A549 (cell line): Measurements from ENCODE around the gene LDLRAD4. TPM values are rescaled to one million over a fixed set of nuclear protein-coding genes. Genes with fewer than 3 reads are reported as not detected.

ENCODE experiments used
- ATAC-seq, 2 experiments: fragments of 200-7000 bp in 1 of 2; fragments of >200 bp in 1 of 2; cut with Nextera tagmentation in 1 of 2; cut with Tn5 transposase in 1 of 2; 3 replicates each; pipeline versions ENCODE4 v1.8.0 to v1.9.1; 2018 to 2020; ENCODE audit warnings: mild to moderate bottlenecking in 1 of 2, moderate library complexity in 1 of 2
- CTCF ChIA-PET: fragments of 300-600 bp; sonication (Branson Sonifier 250); formaldehyde crosslinking; extraction: SDS; loops from one replicate; lab custom pipeline; 2021; ENCODE audit warnings: antibody characterized with exemption, inconsistent platforms; lab: Yijun Ruan, JAX
- POLR2A ChIA-PET: fragments of 350-600 bp; formaldehyde crosslinking; extraction: SDS; loops from one replicate; lab custom pipeline; 2021; ENCODE audit warnings: antibody characterized with exemption, inconsistent platforms; lab: Yijun Ruan, JAX
- DNase-seq, 2 experiments: peaks; one replicate each; pipeline versions ENCODE4 v3.0.0 to v3.0.0-alpha.2; 2011 to 2016; ENCODE audit warnings: low read depth in 1 of 2, low spot score in 1 of 2
- FAIRE-seq: peaks from 2 replicates; lab custom pipeline; 2011; peaks lifted over from hg19 to GRCh38; lab: Jason Lieb, UNC
- H3K27ac ChIP-seq, 2 experiments: fragments of >200 bp; sonication (Bioruptor Twin); formaldehyde crosslinking; 3 replicates each; pipeline ENCODE4 v1.5.1; 2016 to 2017
- H3K4me1 ChIP-seq: fragments of >200 bp; sonication (Bioruptor Twin); formaldehyde crosslinking; 3 replicates; pipeline ENCODE4 v1.6.1; 2016
- H3K4me2 ChIP-seq: fragments of >200 bp; sonication (Bioruptor Twin); formaldehyde crosslinking; 3 replicates; pipeline ENCODE4 v1.6.1; 2016
- H3K4me3 ChIP-seq: fragments of >200 bp; sonication (Bioruptor Twin); formaldehyde crosslinking; 3 replicates; pipeline ENCODE4 v1.5.1; 2016
- H3K9me3 ChIP-seq: fragments of >200 bp; sonication (Bioruptor Twin); formaldehyde crosslinking; 3 replicates; pipeline ENCODE4 v1.6.1; 2016
- BCL3 ChIP-seq: fragments of >200 bp; sonication (Bioruptor Twin); formaldehyde crosslinking; IDR thresholded peaks from 3 replicates; pipeline ENCODE4 v1.6.1; 2016
- CBX2 ChIP-seq: fragments of 200-600 bp; sonication (generic); IDR thresholded peaks from 2 replicates; pipeline ENCODE4 v1.6.1; 2016; ENCODE audit warnings: low read depth, mild to moderate bottlenecking, borderline replicate concordance
- CHD2 ChIP-seq: fragments of 150-350 bp; IDR thresholded peaks from 2 replicates; pipeline ENCODE4 v1.6.1; 2014; ENCODE audit warnings: low read length; ENCODE audit not compliant: partially characterized antibody
- CHD4 ChIP-seq: fragments of 200-600 bp; sonication (generic); IDR thresholded peaks from 2 replicates; pipeline ENCODE4 v1.6.1; 2016; ENCODE audit warnings: antibody characterized with exemption, mild to moderate bottlenecking, borderline replicate concordance
- CTCF ChIP-seq: fragments of >200 bp; sonication (Bioruptor Twin); formaldehyde crosslinking; IDR thresholded peaks from 3 replicates; pipeline ENCODE4 v1.5.1; 2016
- E2F6 ChIP-seq: IDR thresholded peaks from 2 replicates; pipeline ENCODE4 v1.6.1; 2012; ENCODE audit warnings: low read depth, borderline replicate concordance
- EHF ChIP-seq: fragments of 250-450 bp; sonication (Bioruptor Pico); IDR thresholded peaks from 2 replicates; pipeline ENCODE4 v1.5.0; 2020; ENCODE audit warnings: mild to moderate bottlenecking
- ELK1 ChIP-seq: fragments of 150-350 bp; IDR thresholded peaks from 2 replicates; pipeline ENCODE4 v1.6.1; 2014; ENCODE audit warnings: low read depth, mild to moderate bottlenecking, low read length
- HES2 ChIP-seq: fragments of >200 bp; sonication (Bioruptor Twin); formaldehyde crosslinking; IDR thresholded peaks from 2 replicates; pipeline ENCODE4 v1.6.1; 2016
- HOXA7 ChIP-seq: fragments of 250-450 bp; sonication (Bioruptor Pico); IDR thresholded peaks from 2 replicates; pipeline ENCODE4 v1.5.0; 2020; ENCODE audit warnings: mild to moderate bottlenecking, moderate library complexity
- JUN ChIP-seq, 2 experiments: fragments of >200 bp; sonication (Bioruptor Twin); formaldehyde crosslinking; IDR thresholded peaks; 2 replicates in 1 of 2; 3 replicates in 1 of 2; pipeline ENCODE4 v1.6.1; 2016 to 2017
- NFE2L2 ChIP-seq: fragments of 150-350 bp; conservative IDR thresholded peaks from 2 replicates; pipeline ENCODE4 v1.6.1; 2014; ENCODE audit warnings: low read length
- PHF8 ChIP-seq: fragments of 200-600 bp; sonication (generic); IDR thresholded peaks from 2 replicates; pipeline ENCODE4 v1.6.1; 2016; ENCODE audit warnings: low read depth, mild to moderate bottlenecking, antibody characterized with exemption, moderate library complexity, borderline replicate concordance
- RARB ChIP-seq: fragments of 250-450 bp; sonication (Bioruptor Pico); IDR thresholded peaks from 2 replicates; pipeline ENCODE4 v1.8.0; 2021; ENCODE audit warnings: mild to moderate bottlenecking, moderate library complexity
- REST ChIP-seq: fragments of 200-600 bp; sonication (generic); IDR thresholded peaks from 2 replicates; pipeline ENCODE4 v1.6.1; 2016; ENCODE audit warnings: antibody characterized with exemption, mild to moderate bottlenecking, moderate library complexity
- ZNF302 ChIP-seq: fragments of 250-450 bp; sonication (Bioruptor Pico); IDR thresholded peaks from 2 replicates; pipeline ENCODE4 v1.9.0; 2021; ENCODE audit warnings: inconsistent platforms, mild to moderate bottlenecking, moderate library complexity
- WGBS: methylation state at CpG from one replicate; pipeline ENCODE4 v1.1.6; 2017; ENCODE audit errors: missing lambda C conversion rate; 5-methylcytosine and 5-hydroxymethylcytosine counted together
- polyA plus RNA-seq, 4 experiments: library from polyadenylated mRNA; depleted of rRNA in 3 of 4; stranded (reverse); fragments of >200 nt; fragmentation: RNase III in 1 of 4; extraction: RNeasy Plus Mini Kit Qiagen cat#74134 plus additional on column Dnase treatment in 1 of 4; gene quantifications; 2 replicates in 3 of 4; 3 replicates in 1 of 4; pipeline ENCODE4 v1.2.3, GENCODE V29; 2011 to 2017

LDLRAD4 gene
- polyA plus RNA-seq, 2 of the 4 experiments (the other 2 are of a cell fraction): 5.2 to 7.6 TPM

GRCh38 chr18:13372531-13372951 lies 154.0 kb downstream of the LDLRAD4 start:
- ChIA-PET CTCF (no interaction called here), POLR2A (no interaction called here)
- Histone ChIP-seq H3K9me3 (no peaks in the 10 kb centered on the region), H3K4me3 (no peak overlapping the region), H3K4me2 (no peak overlapping the region), H3K27ac (no peak overlapping the region), H3K4me1 (peaks cover 30% of the 10 kb centered on the region)
- FAIRE-seq (no peak), ATAC-seq (no peak), DNase-seq (no peak)
- WGBS: 72% methylated on average over 7 of the region's 8 CpGs
- TF ChIP-seq PHF8: no peak
- no peak for TF ChIP-seq EHF (CRISPR knock-in tag)

- CTCF ChIA-PET: no interaction called here
- no peak for FAIRE-seq
These were observed 155.5 kb downstream of the LDLRAD4 start for GRCh38 chr18:13374096-13374467.

GRCh38 chr18:13374468-13375301 lies 156.1 kb downstream of the LDLRAD4 start:
- ChIA-PET POLR2A (interaction anchor here (1.0 kb wide), 1 partner anchor 10 kb away, joined by 3 read pairs; no protein-coding TSS in a partner anchor), CTCF (interaction anchor here (0.8 kb wide), 1 partner anchor 19 kb away, joined by 3 read pairs; no protein-coding TSS in a partner anchor)
- no peak for FAIRE-seq
- peak in 1 of 2 experiments; percentile 5 for DNase-seq
- H3K4me1 ChIP-seq: peaks cover 22% of the 10 kb centered on the region
- no peak overlapping the region for H3K4me3 ChIP-seq
- peak overlapping the region; percentile 61 for H3K4me2 ChIP-seq
- peak; percentile 55 to 59; a peak in 5 of 6 replicates for ATAC-seq
- no peaks in the 10 kb centered on the region for H3K9me3 ChIP-seq
- WGBS: 79% methylated on average over 10 of the region's 17 CpGs
- H3K27ac ChIP-seq: peak overlapping the region; percentile 46 to 85; a peak in 5 of 6 replicates
- no peak for TF ChIP-seq ELK1
- TF ChIP-seq JUN (IDR thresholded peaks at IDR 0.05): no peak
- TF ChIP-seq ZNF302 (CRISPR knock-in tag): no peak
- no peak for TF ChIP-seq CTCF
- TF ChIP-seq CBX2: no peak
- TF ChIP-seq HOXA7 (CRISPR knock-in tag): no peak
- TF ChIP-seq E2F6: no peak
- TF ChIP-seq REST: no peak
- TF ChIP-seq BCL3: no peak
- no peak for TF ChIP-seq HES2
- no peak for TF ChIP-seq RARB (CRISPR knock-in tag)

More at GRCh38 chr18:13374096-13374467, 155.5 kb downstream of the LDLRAD4 start:
- no peak for ATAC-seq
- no peak for DNase-seq
- Histone ChIP-seq H3K4me1 (peaks cover 28% of the 10 kb centered on the region), H3K27ac (peak overlapping the region in 1 of 2 experiments; percentile 85; a peak in 1 of 6 replicates), H3K4me2 (no peak overlapping the region), H3K9me3 (no peaks in the 10 kb centered on the region), H3K4me3 (no peak overlapping the region)
- POLR2A ChIA-PET: no interaction called here
- WGBS: 77% methylated on average over 3 of the region's 4 CpGs
- TF ChIP-seq CHD2: no peak
- TF ChIP-seq CHD4: no peak
- TF ChIP-seq NFE2L2: no peak
- no peak for TF ChIP-seq CTCF
